Measurements from ENCODE around the gene PHKB.

PHKB gene

GRCh38 chr16:47695756-47696155 lies 234.6 kb downstream of the PHKB start:
- DNase-seq: no peak

GRCh38 chr16:47697826-47698225 lies 236.7 kb downstream of the PHKB start:
- DNase-seq: no peak

- DNase-seq: no peak
Observed at GRCh38 chr16:47699106-47699505, 238.0 kb downstream of the PHKB start.

- DNase-seq: no peak
Observed at GRCh38 chr16:47700857-47701587, 239.9 kb downstream of the PHKB start.

GRCh38 chr16:47705266-47705665 lies 244.1 kb downstream of the PHKB start:
- no peak for DNase-seq

GRCh38 chr16:47711809-47712208 lies 250.7 kb downstream of the PHKB start:
- no peak for DNase-seq

- no peak for DNase-seq
Observed at GRCh38 chr16:47712276-47713224, 251.4 kb downstream of the PHKB start.

- DNase-seq: no peak
Observed at GRCh38 chr16:47713225-47713595, 252.1 kb downstream of the PHKB start.

- DNase-seq: no peak
Observed at GRCh38 chr16:47715442-47716083, 254.4 kb downstream of the PHKB start.

GRCh38 chr16:47716571-47716970 lies 255.4 kb downstream of the PHKB start:
- no peak for DNase-seq

GRCh38 chr16:47719713-47720112 lies 258.6 kb downstream of the PHKB start:
- no peak for DNase-seq

- DNase-seq: no peak
Observed at GRCh38 chr16:47721006-47721637, 260.0 kb downstream of the PHKB start.

- peak; percentile 10 to 57 for DNase-seq
Observed at GRCh38 chr16:47722046-47722445, 260.9 kb downstream of the PHKB start.

- no peak for DNase-seq
Observed at GRCh38 chr16:47724115-47724785, 263.1 kb downstream of the PHKB start.

- DNase-seq: no peak
Observed at GRCh38 chr16:47725188-47725695, 264.1 kb downstream of the PHKB start.

GRCh38 chr16:47726031-47726675 lies 265.0 kb downstream of the PHKB start:
- no peak for DNase-seq

GRCh38 chr16:47727131-47727530 lies 266.0 kb downstream of the PHKB start:
- no peak for DNase-seq

- no peak for DNase-seq
Observed at GRCh38 chr16:47728205-47728604, 267.1 kb downstream of the PHKB start.

GRCh38 chr16:47729701-47730100 lies 268.6 kb downstream of the PHKB start:
- DNase-seq: no peak

GRCh38 chr16:47731252-47731651 lies 270.1 kb downstream of the PHKB start:
- DNase-seq: no peak

- DNase-seq: no peak
Observed at GRCh38 chr16:47732122-47732521, 271.0 kb downstream of the PHKB start.
